B cell (primary cell): Measurements from ENCODE around the gene ACAN. TPM values are rescaled to one million over a fixed set of nuclear protein-coding genes. Genes with fewer than 3 reads are reported as not detected.

Experiments used
- ATAC-seq: fragments of 200-7000 bp; cut with Tn5 transposase; one replicate; pipeline ENCODE4 v1.10.0; 2021; ENCODE audit warnings: low read depth, mild to moderate bottlenecking, moderate number of reproducible peaks, moderate library complexity
- CTCF ChIA-PET: fragments of 350-600 bp; sonication (Branson Sonifier 250); formaldehyde crosslinking; loops from one replicate; lab custom pipeline; 2021; ENCODE audit warnings: antibody characterized with exemption, inconsistent platforms; lab: Charles Lee
- POLR2A ChIA-PET: fragments of 350-600 bp; sonication (Branson Sonifier 250); formaldehyde crosslinking; loops from one replicate; lab custom pipeline; 2021; ENCODE audit warnings: antibody characterized with exemption; lab: Charles Lee
- DNase-seq: peaks from one replicate; pipeline ENCODE4 v3.0.0; 2013
- H2AFZ ChIP-seq: 2 replicates; pipeline ENCODE4 v1.6.1; 2012; ENCODE audit warnings: mild to moderate bottlenecking, low read depth, low read length; ENCODE audit not compliant: insufficient read depth, poor library complexity, severe bottlenecking
- H3K27ac ChIP-seq, 2 donors: 1 replicate in 1 of 2; 2 replicates in 1 of 2; pipeline ENCODE4 v1.5.1; 2012 to 2013; ENCODE audit warnings: low read length in 2 of 2, mild to moderate bottlenecking in 2 of 2, moderate library complexity in 1 of 2
- H3K27me3 ChIP-seq, 4 experiments: fragments of 200-600 bp in 1 of 4; sonication (generic) in 1 of 4; replicated peaks in 1 of 4; 1 replicate in 2 of 4; 2 replicates in 2 of 4; pipeline versions ENCODE4 v1.6.1 to v1.7.0; 2013 to 2016; ENCODE audit warnings: low read length in 3 of 4, mild to moderate bottlenecking in 2 of 4, mixed read lengths in 1 of 4, moderate library complexity in 1 of 4; ENCODE audit not compliant: insufficient read depth in 4 of 4, control insufficient read depth in 3 of 4; ENCODE audit errors: control extremely low read depth in 1 of 4
- H3K36me3 ChIP-seq, 2 experiments: replicated peaks in 1 of 2; 1 replicate in 1 of 2; 2 replicates in 1 of 2; pipeline versions ENCODE4 v1.6.1 to v1.7.1; 2013; ENCODE audit warnings: low read length in 1 of 2; ENCODE audit not compliant: insufficient read depth in 2 of 2, control insufficient read depth in 1 of 2; ENCODE audit errors: control extremely low read depth in 1 of 2, extremely low read depth in 1 of 2
- H3K4me1 ChIP-seq, 2 donors: fragments of 200-600 bp in 1 of 2; sonication (generic) in 1 of 2; 1 replicate in 1 of 2; 2 replicates in 1 of 2; pipeline versions ENCODE4 v1.5.1 to v1.6.1; 2013 to 2017; ENCODE audit warnings: low read length in 2 of 2; ENCODE audit not compliant: control insufficient read depth in 2 of 2, insufficient read depth in 2 of 2
- H3K4me2 ChIP-seq: replicated peaks from 2 replicates; pipeline ENCODE3; 2012; ENCODE audit warnings: mild to moderate bottlenecking, low read depth, low read length; ENCODE audit not compliant: poor library complexity, severe bottlenecking
- H3K4me3 ChIP-seq, 5 experiments: fragments of 200-600 bp in 1 of 5; sonication (generic) in 1 of 5; 1 replicate in 3 of 5; 2 replicates in 2 of 5; pipeline versions ENCODE4 v1.5.1 to v1.7.0; 2011 to 2016; ENCODE audit warnings: low read length in 4 of 5, mild to moderate bottlenecking in 4 of 5, low read depth in 2 of 5, control low read depth in 1 of 5, moderate library complexity in 1 of 5; ENCODE audit not compliant: insufficient read depth in 1 of 5; ENCODE audit errors: control extremely low read depth in 1 of 5, extremely low read depth in 1 of 5
- H3K79me2 ChIP-seq: fragments of 200-600 bp; sonication (generic); one replicate; pipeline ENCODE4 v1.6.0; 2016; ENCODE audit warnings: low read length; ENCODE audit not compliant: control insufficient read depth, insufficient read depth
- H3K9ac ChIP-seq: fragments of 200-600 bp; sonication (generic); 2 replicates; pipeline ENCODE4 v1.6.1; 2017; ENCODE audit warnings: mild to moderate bottlenecking, low read length, moderate library complexity
- H3K9me3 ChIP-seq, 3 donors: one replicate each; pipeline versions ENCODE4 v1.6.1 to v1.7.1; 2013; ENCODE audit warnings: low read length in 2 of 3; ENCODE audit not compliant: control insufficient read depth in 2 of 3, insufficient read depth in 1 of 3; ENCODE audit errors: control extremely low read depth in 1 of 3
- H4K20me1 ChIP-seq: 2 replicates; pipeline ENCODE4 v1.6.0; 2012; ENCODE audit warnings: mild to moderate bottlenecking, low read length; ENCODE audit not compliant: insufficient read depth, control insufficient read depth, poor library complexity, severe bottlenecking
- H3K27ac Mint-ChIP-seq: one replicate; pipeline ENCODE4 v1.8.0; 2021; ENCODE audit warnings: mixed read lengths
- H3K27me3 Mint-ChIP-seq: one replicate; pipeline ENCODE4 v1.8.0; 2021; ENCODE audit warnings: mixed read lengths
- H3K4me1 Mint-ChIP-seq: one replicate; pipeline ENCODE4 v1.8.0; 2021; ENCODE audit warnings: mixed read lengths
- H3K4me3 Mint-ChIP-seq: one replicate; pipeline ENCODE4 v1.8.0; 2021; ENCODE audit warnings: mixed read lengths
- H3K9me3 Mint-ChIP-seq: one replicate; pipeline ENCODE4 v1.8.0; 2022; ENCODE audit warnings: mixed read lengths; ENCODE audit not compliant: insufficient read depth
- CTCF ChIP-seq: fragments of 200-600 bp; IDR thresholded peaks from one replicate; pipeline ENCODE4 v1.8.0; 2022; ENCODE audit warnings: antibody characterized with exemption, mild to moderate bottlenecking
- EZH2 ChIP-seq: IDR thresholded peaks from 2 replicates; pipeline ENCODE4 v1.6.1; 2012; ENCODE audit warnings: borderline replicate concordance, low read depth, mild to moderate bottlenecking, moderate library complexity, low read length; ENCODE audit not compliant: insufficient read depth, poor library complexity, severe bottlenecking
- WGBS: methylation state at CpG from one replicate; pipeline ENCODE4 v1.1.5; 2013; ENCODE audit warnings: missing lambda C conversion rate; ENCODE audit not compliant: insufficient coverage; 5-methylcytosine and 5-hydroxymethylcytosine counted together
- intact Hi-C: fragments of 100-400 bp; cut with micrococcal nuclease; formaldehyde crosslinking; loops from one replicate; pipeline ENCODE4 v1.10.0; 2022
- polyA plus RNA-seq: library from polyadenylated mRNA; depleted of rRNA; stranded (reverse); fragments of >200 nt; gene quantifications from 2 replicates; pipeline ENCODE4 v1.2.3, GENCODE V29; 2012
- total RNA-seq, 2 donors: library from RNA; stranded (reverse); fragments of 120-200 nt in 1 of 2; gene quantifications; 1 replicate in 1 of 2; 2 replicates in 1 of 2; pipeline versions ENCODE4 v1.2.3 to v1.2.4, GENCODE V29; 2013 to 2022

ACAN gene
- total and polyA plus RNA-seq, 2 donors (not counting 1 experiment from before 2014, with no cell fraction given): 0.01 TPM; not detected in 1

DNA sequence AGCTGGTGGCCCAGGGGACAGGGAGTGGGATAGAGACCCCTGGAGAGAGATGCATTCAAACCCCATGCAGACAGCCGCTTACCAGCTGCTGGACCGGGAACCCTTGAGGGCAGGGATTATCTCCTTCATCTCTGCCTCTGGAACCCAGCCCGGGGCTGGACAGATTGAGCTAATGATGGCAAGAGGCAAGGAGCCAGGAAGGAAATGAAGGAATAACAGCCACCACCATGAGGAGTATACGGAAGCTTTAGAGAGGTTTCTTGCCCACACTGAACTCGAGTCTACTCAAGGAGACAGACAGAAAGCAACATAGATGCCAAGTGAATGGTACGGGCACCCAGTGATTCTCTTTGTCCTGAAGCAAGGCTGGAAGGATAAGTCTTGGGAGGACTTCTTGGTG is 68.9 kb downstream of the ACAN start:
- Histone ChIP-seq H3K79me2 (no peaks in the 10 kb centered on the region), H2AFZ (no peak overlapping the region), H4K20me1 (no peaks in the 10 kb centered on the region), H3K4me2 (no peak overlapping the region), H3K27me3 (peaks cover 0 to 6% (median 0%) of the 10 kb centered on the region in 4 experiments), H3K36me3 (no peaks in the 10 kb centered on the region), H3K4me3 (no peak overlapping the region), H3K9me3 (peaks cover 0 to 2% (median 0%) of the 10 kb centered on the region in 3 donors), H3K9ac (no peak overlapping the region), H3K27ac (no peak overlapping the region), H3K4me1 (no peaks in the 10 kb centered on the region)
- POLR2A ChIA-PET: no interaction called here
- H3K27ac Mint-ChIP-seq: no peak overlapping the region
- 84% methylated on average over 5 of the region's 6 CpGs for WGBS
- no peaks in the 10 kb centered on the region for H3K4me1 Mint-ChIP-seq
- H3K9me3 Mint-ChIP-seq: no peaks in the 10 kb centered on the region
- intact Hi-C loops: no loop called here
- ATAC-seq (no peak), DNase-seq (no peak)
- no peak for TF ChIP-seq CTCF
- TF ChIP-seq EZH2: no peak
- H3K4me3 Mint-ChIP-seq: no peak overlapping the region
- peaks cover 8% of the 10 kb centered on the region for H3K27me3 Mint-ChIP-seq
- CTCF ChIA-PET: no interaction called here

DNA sequence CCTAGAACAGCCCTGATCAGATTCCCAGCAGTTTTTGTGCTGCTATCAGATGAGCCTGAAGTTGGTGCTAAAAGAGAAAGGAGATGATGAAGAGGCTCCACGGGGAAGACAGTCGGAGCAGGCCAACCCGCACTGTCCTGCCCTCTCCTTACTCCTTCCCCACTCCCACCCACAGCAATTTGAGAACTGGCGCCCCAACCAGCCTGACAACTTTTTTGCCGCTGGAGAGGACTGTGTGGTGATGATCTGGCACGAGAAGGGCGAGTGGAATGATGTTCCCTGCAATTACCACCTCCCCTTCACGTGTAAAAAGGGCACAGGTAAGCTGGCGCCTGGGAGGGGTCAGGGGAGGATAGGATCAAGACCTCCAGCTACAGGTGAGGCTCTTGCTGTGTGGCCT is 69.5 kb downstream of the ACAN start:
- CTCF ChIA-PET: no interaction called here

More for the DNA sequence above, 69.5 kb downstream of the ACAN start:
- Histone ChIP-seq H3K4me3 (no peak overlapping the region), H3K27me3 (peaks cover 0 to 6% (median 0%) of the 10 kb centered on the region in 4 experiments), H3K79me2 (no peaks in the 10 kb centered on the region), H3K4me1 (no peaks in the 10 kb centered on the region), H3K36me3 (no peaks in the 10 kb centered on the region), H4K20me1 (no peaks in the 10 kb centered on the region), H3K27ac (no peak overlapping the region), H3K9ac (no peak overlapping the region), H2AFZ (no peak overlapping the region), H3K4me2 (no peak overlapping the region), H3K9me3 (peaks cover 0 to 2% (median 0%) of the 10 kb centered on the region in 3 donors)
- 100% methylated on average over 1 of the region's 9 CpGs for whole genome bisulfite sequencing
- no peaks in the 10 kb centered on the region for H3K4me1 Mint-ChIP-seq
- intact Hi-C loops: no loop called here
- H3K9me3 Mint-ChIP-seq: no peaks in the 10 kb centered on the region
- H3K27me3 Mint-ChIP-seq: peaks cover 6% of the 10 kb centered on the region
- POLR2A ChIA-PET: no interaction called here
- no peak overlapping the region for H3K4me3 Mint-ChIP-seq
- TF ChIP-seq EZH2: no peak
- DNase-seq (no peak), ATAC-seq (no peak)
- H3K27ac Mint-ChIP-seq: no peak overlapping the region
